ENCODE measurements around the gene SLFN14. TPM values are rescaled to one million over a fixed set of nuclear protein-coding genes. Genes with fewer than 3 reads are reported as not detected.

Gene SLFN14
- total RNA-seq, 6 experiments from 2014 or later, result not detected

DNA sequence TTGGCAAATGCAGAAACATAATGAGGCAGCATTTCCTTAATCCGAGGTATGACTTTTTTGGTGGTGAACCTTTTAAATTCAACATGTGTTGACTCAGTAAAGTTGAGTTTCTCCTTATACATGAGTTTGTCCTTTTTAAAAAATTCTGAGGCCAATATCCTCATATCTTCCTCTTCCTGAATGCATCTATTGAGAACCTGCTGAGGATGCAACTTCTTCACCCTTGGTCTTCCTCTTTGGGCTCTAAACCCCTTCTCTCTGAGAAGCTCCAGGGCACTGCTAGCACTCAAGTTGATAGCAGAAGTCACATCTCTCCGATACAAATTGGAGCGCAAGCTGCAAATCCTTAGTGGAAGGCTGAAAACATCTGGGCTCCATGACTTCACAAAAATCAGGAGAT is 3.3 kb downstream of the SLFN14 start:
- Mint-ChIP-seq H3K4me3 (no peak overlapping the region), H3K27me3 (ENCODE audit: insufficient read depth) (peaks cover 15% of the 10 kb centered on the region), H3K9me3 (no peaks in the 10 kb centered on the region), H3K36me3 (ENCODE audit: low read depth) (no peaks in the 10 kb centered on the region), H3K4me1 (ENCODE audit: low read depth) (no peaks in the 10 kb centered on the region), H3K27ac (no peak overlapping the region)
- TF ChIP-seq, protein P1, sequence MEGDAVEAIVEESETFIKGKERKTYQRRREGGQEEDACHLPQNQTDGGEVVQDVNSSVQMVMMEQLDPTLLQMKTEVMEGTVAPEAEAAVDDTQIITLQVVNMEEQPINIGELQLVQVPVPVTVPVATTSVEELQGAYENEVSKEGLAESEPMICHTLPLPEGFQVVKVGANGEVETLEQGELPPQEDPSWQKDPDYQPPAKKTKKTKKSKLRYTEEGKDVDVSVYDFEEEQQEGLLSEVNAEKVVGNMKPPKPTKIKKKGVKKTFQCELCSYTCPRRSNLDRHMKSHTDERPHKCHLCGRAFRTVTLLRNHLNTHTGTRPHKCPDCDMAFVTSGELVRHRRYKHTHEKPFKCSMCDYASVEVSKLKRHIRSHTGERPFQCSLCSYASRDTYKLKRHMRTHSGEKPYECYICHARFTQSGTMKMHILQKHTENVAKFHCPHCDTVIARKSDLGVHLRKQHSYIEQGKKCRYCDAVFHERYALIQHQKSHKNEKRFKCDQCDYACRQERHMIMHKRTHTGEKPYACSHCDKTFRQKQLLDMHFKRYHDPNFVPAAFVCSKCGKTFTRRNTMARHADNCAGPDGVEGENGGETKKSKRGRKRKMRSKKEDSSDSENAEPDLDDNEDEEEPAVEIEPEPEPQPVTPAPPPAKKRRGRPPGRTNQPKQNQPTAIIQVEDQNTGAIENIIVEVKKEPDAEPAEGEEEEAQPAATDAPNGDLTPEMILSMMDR (IDR thresholded peaks at IDR 0.05), result no peak
- no peak for DNase-seq

DNA sequence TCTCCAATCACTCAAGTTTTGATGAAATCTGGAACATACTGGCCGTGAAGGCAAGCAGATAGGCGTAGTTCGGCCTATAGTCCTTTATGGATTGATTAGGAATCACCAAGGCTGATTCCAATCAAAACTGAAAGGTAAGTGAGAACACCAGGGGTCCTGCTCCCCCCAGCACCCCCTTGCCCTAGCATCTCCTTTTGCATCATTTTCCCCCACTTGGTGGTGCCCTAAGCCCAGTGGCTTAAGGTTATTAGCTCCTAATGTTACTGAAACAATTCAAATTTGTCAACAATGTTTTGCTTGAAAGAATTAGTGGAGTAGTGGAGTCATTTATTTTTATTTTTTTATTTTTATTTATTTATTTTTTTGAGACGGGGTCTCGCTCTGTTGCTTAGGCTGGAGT is 4.9 kb downstream of the SLFN14 start:
- no peak overlapping the region for H3K4me3 Mint-ChIP-seq
- H3K27me3 Mint-ChIP-seq (ENCODE audit: insufficient read depth), result peaks cover 28% of the 10 kb centered on the region

DNA sequence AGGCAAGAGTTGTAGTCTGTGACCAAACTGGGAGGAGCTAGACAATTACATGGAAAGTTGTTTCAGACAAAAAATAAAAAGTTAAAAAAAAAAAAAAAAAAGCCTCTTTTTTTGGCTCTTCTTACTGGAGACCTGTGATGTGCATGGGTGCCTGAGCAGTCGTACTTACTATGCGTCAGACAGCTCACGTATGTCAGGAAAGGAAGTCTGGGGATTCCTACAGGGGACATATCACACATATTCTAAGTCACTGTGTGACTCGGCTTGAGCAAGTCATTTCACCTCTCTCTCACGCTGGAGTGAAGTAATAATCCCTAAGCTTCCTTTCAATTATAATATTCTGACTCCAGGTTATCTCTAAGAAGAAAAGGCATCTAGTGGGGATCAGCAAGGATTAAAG is 6.0 kb downstream of the SLFN14 start:
- no peak for DNase-seq
- TF ChIP-seq, protein P1 (IDR thresholded peaks at IDR 0.05), result no peak
- peaks cover 34% of the 10 kb centered on the region for H3K27me3 Mint-ChIP-seq (ENCODE audit: insufficient read depth)
- no peaks in the 10 kb centered on the region for H3K9me3 Mint-ChIP-seq
- no peaks in the 10 kb centered on the region for H3K4me1 Mint-ChIP-seq (ENCODE audit: low read depth)
- no peaks in the 10 kb centered on the region for H3K36me3 Mint-ChIP-seq (ENCODE audit: low read depth)
- no peak overlapping the region for H3K4me3 Mint-ChIP-seq
- no peak overlapping the region for H3K27ac Mint-ChIP-seq

More for the DNA sequence above, 4.9 kb downstream of the SLFN14 start:
- no peak for DNase-seq
- no peak overlapping the region for H3K27ac Mint-ChIP-seq
- no peaks in the 10 kb centered on the region for H3K9me3 Mint-ChIP-seq
- no peaks in the 10 kb centered on the region for H3K36me3 Mint-ChIP-seq (ENCODE audit: low read depth)
- TF ChIP-seq, protein P1 (IDR thresholded peaks at IDR 0.05), result peak; percentile 49; the same call in 1 of the 2 replicates
- H3K4me1 Mint-ChIP-seq (ENCODE audit: low read depth), result no peaks in the 10 kb centered on the region

DNA sequence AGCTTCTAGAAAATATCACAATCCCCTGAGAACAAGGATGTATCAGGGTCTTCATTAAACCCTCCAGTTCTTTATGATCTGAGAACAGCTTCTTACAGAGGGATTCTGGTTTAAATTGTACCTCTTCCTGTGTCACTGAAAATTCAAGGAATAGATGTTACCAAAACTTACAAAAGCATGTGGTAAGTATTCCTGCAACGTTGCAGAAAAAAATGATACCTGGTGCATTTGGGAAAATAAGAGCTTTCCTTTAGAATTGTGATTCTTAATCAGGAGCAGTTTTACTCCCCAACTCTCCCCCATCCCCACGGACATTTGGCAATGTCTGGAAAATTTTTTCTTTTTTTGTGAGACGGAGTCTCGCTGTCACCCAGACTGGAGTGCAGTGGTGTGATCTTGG is 7.3 kb downstream of the SLFN14 start:
- no peak for DNase-seq
- H3K36me3 Mint-ChIP-seq (ENCODE audit: low read depth), result no peaks in the 10 kb centered on the region
- H3K4me1 Mint-ChIP-seq (ENCODE audit: low read depth), result no peaks in the 10 kb centered on the region
- H3K4me3 Mint-ChIP-seq, result no peak overlapping the region
- TF ChIP-seq, protein P1 (IDR thresholded peaks at IDR 0.05), result no peak
- peaks cover 40% of the 10 kb centered on the region for H3K27me3 Mint-ChIP-seq (ENCODE audit: insufficient read depth)
- no peaks in the 10 kb centered on the region for H3K9me3 Mint-ChIP-seq
- H3K27ac Mint-ChIP-seq, result no peak overlapping the region

DNA sequence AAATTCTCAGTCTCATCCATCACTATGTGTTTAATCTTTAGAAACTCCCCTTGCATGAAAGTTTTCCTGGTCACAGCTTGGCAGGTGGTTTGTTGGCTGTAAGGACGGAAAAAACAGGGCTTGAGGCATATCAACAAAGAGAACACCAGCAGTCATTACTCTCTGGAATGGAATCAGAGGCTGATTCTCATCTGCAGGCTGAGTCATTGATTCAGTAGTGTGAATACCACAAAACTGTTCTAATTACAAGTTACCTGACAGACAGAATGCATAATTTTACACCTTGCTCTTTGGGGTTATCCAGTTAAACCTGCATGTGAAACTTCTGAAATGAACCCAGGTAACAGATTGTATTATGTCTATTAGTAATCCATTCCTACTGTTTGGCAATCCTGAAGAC is 11.6 kb downstream of the SLFN14 start:
- Mint-ChIP-seq H3K27me3 (ENCODE audit: insufficient read depth) (peaks cover 41% of the 10 kb centered on the region), H3K4me1 (ENCODE audit: low read depth) (peaks cover 3% of the 10 kb centered on the region), H3K4me3 (no peak overlapping the region), H3K36me3 (ENCODE audit: low read depth) (no peaks in the 10 kb centered on the region), H3K9me3 (no peaks in the 10 kb centered on the region), H3K27ac (no peak overlapping the region)
- no peak for DNase-seq
- TF ChIP-seq, protein P1 (IDR thresholded peaks at IDR 0.05), result no peak
